WTC11 (cell line): Measurements from ENCODE around the gene MYH11. TPM values are rescaled to one million over a fixed set of nuclear protein-coding genes. Genes with fewer than 3 reads are reported as not detected.

Experiments
- ATAC-seq: fragments of 200-7000 bp; cut with Tn5 transposase; 2 replicates; pipeline ENCODE4 v1.10.0; 2021; ENCODE audit warnings: mild to moderate bottlenecking, moderate library complexity
- CTCF ChIA-PET: fragments of 300-600 bp; sonication (Branson Sonifier 250); formaldehyde crosslinking; loops from one replicate; lab custom pipeline; 2021; ENCODE audit warnings: antibody characterized with exemption; lab: Charles Lee
- POLR2A ChIA-PET: fragments of 350-600 bp; sonication (Branson Sonifier 250); formaldehyde crosslinking; loops from one replicate; lab custom pipeline; 2021; ENCODE audit warnings: antibody characterized with exemption; lab: Charles Lee
- DNase-seq: peaks from one replicate; pipeline ENCODE4 v3.0.0; 2021; ENCODE audit warnings: low spot score
- H3K27ac Mint-ChIP-seq: 2 replicates; pipeline ENCODE4 v1.8.0; 2021; ENCODE audit warnings: mixed read lengths
- H3K27me3 Mint-ChIP-seq: 2 replicates; pipeline ENCODE4 v1.8.0; 2021; ENCODE audit warnings: low read depth, mild to moderate bottlenecking, moderate library complexity, mixed read lengths
- H3K36me3 Mint-ChIP-seq: 2 replicates; pipeline ENCODE4 v1.8.0; 2021; ENCODE audit warnings: mixed read lengths
- H3K4me1 Mint-ChIP-seq: 2 replicates; pipeline ENCODE4 v1.8.0; 2022; ENCODE audit warnings: mixed read lengths
- H3K4me3 Mint-ChIP-seq: 2 replicates; pipeline ENCODE4 v1.8.0; 2021; ENCODE audit warnings: mild to moderate bottlenecking, moderate library complexity, mixed read lengths
- H3K9me3 Mint-ChIP-seq: 2 replicates; pipeline ENCODE4 v1.8.0; 2021; ENCODE audit warnings: mixed read lengths
- CREB1 ChIP-seq: sonication (generic); formaldehyde crosslinking; IDR thresholded peaks from 2 replicates; pipeline ENCODE4 v1.8.0; 2023; ENCODE audit warnings: mild to moderate bottlenecking, missing genetic modification reagents
- CREM ChIP-seq: sonication (generic); formaldehyde crosslinking; IDR thresholded peaks from 2 replicates; pipeline ENCODE4 v1.8.1; 2022; ENCODE audit warnings: mild to moderate bottlenecking, missing genetic modification reagents, moderate library complexity
- FOXK1 ChIP-seq: sonication (generic); formaldehyde crosslinking; IDR thresholded peaks from 2 replicates; pipeline ENCODE4 v1.8.0; 2022; ENCODE audit warnings: mild to moderate bottlenecking, moderate library complexity, missing genetic modification reagents
- GABPB1 ChIP-seq: sonication (generic); formaldehyde crosslinking; IDR thresholded peaks from 2 replicates; pipeline ENCODE4 v1.8.1; 2023; ENCODE audit warnings: mild to moderate bottlenecking, missing genetic modification reagents
- GRHL2 ChIP-seq: fragments of 250-450 bp; sonication (Bioruptor Pico); IDR thresholded peaks from 2 replicates; pipeline ENCODE4 v1.8.0; 2022; ENCODE audit warnings: mild to moderate bottlenecking, moderate library complexity; ENCODE audit not compliant: insufficient replicate concordance, severe bottlenecking
- IRF2 ChIP-seq: sonication (generic); formaldehyde crosslinking; IDR thresholded peaks from 2 replicates; pipeline ENCODE4 v1.8.0; 2022; ENCODE audit warnings: low read depth, missing genetic modification reagents, borderline replicate concordance
- KAT7 ChIP-seq: sonication (generic); formaldehyde crosslinking; IDR thresholded peaks from 2 replicates; pipeline ENCODE4 v1.8.1; 2023; ENCODE audit warnings: missing genetic modification reagents, mild to moderate bottlenecking, borderline replicate concordance
- MXD4 ChIP-seq: fragments of 250-450 bp; sonication (Bioruptor Pico); IDR thresholded peaks from 2 replicates; pipeline ENCODE4 v1.8.0; 2021; ENCODE audit warnings: mild to moderate bottlenecking, moderate library complexity, borderline replicate concordance
- MYBL2 ChIP-seq: sonication (generic); formaldehyde crosslinking; IDR thresholded peaks from 2 replicates; pipeline ENCODE4 v1.8.1; 2023; ENCODE audit warnings: mild to moderate bottlenecking, moderate library complexity, missing genetic modification reagents
- NFE2L1 ChIP-seq: sonication (generic); formaldehyde crosslinking; IDR thresholded peaks from 2 replicates; pipeline ENCODE4 v1.8.1; 2023; ENCODE audit warnings: missing genetic modification reagents
- RELA ChIP-seq: sonication (generic); formaldehyde crosslinking; IDR thresholded peaks from 2 replicates; pipeline ENCODE4 v1.8.1; 2022; ENCODE audit warnings: missing genetic modification reagents, mild to moderate bottlenecking, borderline replicate concordance
- RORB ChIP-seq: fragments of 250-450 bp; sonication (Bioruptor Pico); IDR thresholded peaks from 2 replicates; pipeline ENCODE4 v1.9.0; 2021; ENCODE audit warnings: mild to moderate bottlenecking
- ZNF232 ChIP-seq: sonication (generic); formaldehyde crosslinking; IDR thresholded peaks from 2 replicates; pipeline ENCODE4 v1.8.0; 2022; ENCODE audit warnings: mild to moderate bottlenecking, missing genetic modification reagents
- ZNF317 ChIP-seq: sonication (generic); formaldehyde crosslinking; IDR thresholded peaks from 2 replicates; pipeline ENCODE4 v1.8.1; 2023; ENCODE audit warnings: low read depth, mild to moderate bottlenecking, moderate library complexity, missing genetic modification reagents, borderline replicate concordance
- ZNF416 ChIP-seq: fragments of 250-450 bp; sonication (Bioruptor Pico); IDR thresholded peaks from 2 replicates; pipeline ENCODE4 v1.9.0; 2021; ENCODE audit warnings: mild to moderate bottlenecking, inconsistent platforms
- ZNF671 ChIP-seq: fragments of 250-450 bp; sonication (Bioruptor Pico); IDR thresholded peaks from 2 replicates; pipeline ENCODE4 v1.8.0; 2021; ENCODE audit warnings: mild to moderate bottlenecking
- total RNA-seq: library from RNA; stranded (reverse); gene quantifications from 3 replicates; pipeline ENCODE4 v1.2.3, GENCODE V29; 2021
- TF ChIP-seq, protein P1 (sequence below): sonication (generic); formaldehyde crosslinking; IDR thresholded peaks from 2 replicates; pipeline ENCODE4 v1.8.1; 2022; ENCODE audit warnings: mild to moderate bottlenecking, moderate library complexity, missing genetic modification reagents
- TF ChIP-seq, protein P2 (sequence below): sonication (generic); formaldehyde crosslinking; IDR thresholded peaks from 2 replicates; pipeline ENCODE4 v1.8.0; 2023; ENCODE audit warnings: missing genetic modification reagents, mild to moderate bottlenecking, borderline replicate concordance
- TF ChIP-seq, protein P3 (sequence below): fragments of 250-450 bp; sonication (Bioruptor Pico); conservative IDR thresholded peaks from 2 replicates; pipeline ENCODE4 v1.9.0; 2021; ENCODE audit warnings: mild to moderate bottlenecking
- TF ChIP-seq, protein P4 (sequence below): sonication (generic); formaldehyde crosslinking; IDR thresholded peaks from 2 replicates; pipeline ENCODE4 v1.8.0; 2023; ENCODE audit warnings: missing genetic modification reagents
- TF ChIP-seq, protein P5 (sequence below): sonication (generic); formaldehyde crosslinking; IDR thresholded peaks from 2 replicates; pipeline ENCODE4 v1.8.1; 2022; ENCODE audit warnings: low read depth, mild to moderate bottlenecking, moderate library complexity, missing genetic modification reagents, borderline replicate concordance
- TF ChIP-seq, protein P6 (sequence below): sonication (generic); formaldehyde crosslinking; IDR thresholded peaks from 2 replicates; pipeline ENCODE4 v1.8.1; 2023; ENCODE audit warnings: mild to moderate bottlenecking, missing genetic modification reagents, borderline replicate concordance

Gene MYH11
- total RNA-seq, 1 experiment from 2014 or later = 0.74 TPM

DNA sequence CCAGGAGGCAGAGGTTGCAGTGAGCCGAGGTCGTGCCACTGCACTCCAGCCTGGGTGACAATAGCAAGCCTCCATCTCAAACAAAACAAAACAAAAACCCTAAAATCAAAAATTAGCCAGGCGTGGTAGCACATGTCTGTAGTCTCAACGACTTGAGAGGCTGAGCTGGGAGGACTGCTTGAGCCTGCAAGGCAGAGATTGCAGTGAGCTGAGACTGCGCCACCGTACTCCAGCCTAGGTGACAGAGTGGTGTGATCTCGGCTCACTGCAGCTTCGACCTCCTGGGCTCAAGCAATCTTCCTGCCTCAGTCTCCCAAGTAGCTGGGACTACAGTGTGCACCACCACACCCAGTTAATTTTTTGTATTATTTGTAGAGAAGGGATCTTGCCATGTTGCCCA is 87.6 kb downstream of the MYH11 start (continued):
- TF ChIP-seq CREM (no peak), ZNF317 (CRISPR knock-in tag) (no peak), NFE2L1 (no peak), ZNF416 (CRISPR knock-in tag) (no peak), RORB (no peak), CREB1 (CRISPR knock-in tag) (no peak), MXD4 (CRISPR knock-in tag) (no peak)
- TF ChIP-seq, protein P1, sequence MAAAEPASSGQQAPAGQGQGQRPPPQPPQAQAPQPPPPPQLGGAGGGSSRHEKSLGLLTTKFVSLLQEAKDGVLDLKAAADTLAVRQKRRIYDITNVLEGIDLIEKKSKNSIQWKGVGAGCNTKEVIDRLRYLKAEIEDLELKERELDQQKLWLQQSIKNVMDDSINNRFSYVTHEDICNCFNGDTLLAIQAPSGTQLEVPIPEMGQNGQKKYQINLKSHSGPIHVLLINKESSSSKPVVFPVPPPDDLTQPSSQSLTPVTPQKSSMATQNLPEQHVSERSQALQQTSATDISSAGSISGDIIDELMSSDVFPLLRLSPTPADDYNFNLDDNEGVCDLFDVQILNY = no peak
- TF ChIP-seq, protein P2, sequence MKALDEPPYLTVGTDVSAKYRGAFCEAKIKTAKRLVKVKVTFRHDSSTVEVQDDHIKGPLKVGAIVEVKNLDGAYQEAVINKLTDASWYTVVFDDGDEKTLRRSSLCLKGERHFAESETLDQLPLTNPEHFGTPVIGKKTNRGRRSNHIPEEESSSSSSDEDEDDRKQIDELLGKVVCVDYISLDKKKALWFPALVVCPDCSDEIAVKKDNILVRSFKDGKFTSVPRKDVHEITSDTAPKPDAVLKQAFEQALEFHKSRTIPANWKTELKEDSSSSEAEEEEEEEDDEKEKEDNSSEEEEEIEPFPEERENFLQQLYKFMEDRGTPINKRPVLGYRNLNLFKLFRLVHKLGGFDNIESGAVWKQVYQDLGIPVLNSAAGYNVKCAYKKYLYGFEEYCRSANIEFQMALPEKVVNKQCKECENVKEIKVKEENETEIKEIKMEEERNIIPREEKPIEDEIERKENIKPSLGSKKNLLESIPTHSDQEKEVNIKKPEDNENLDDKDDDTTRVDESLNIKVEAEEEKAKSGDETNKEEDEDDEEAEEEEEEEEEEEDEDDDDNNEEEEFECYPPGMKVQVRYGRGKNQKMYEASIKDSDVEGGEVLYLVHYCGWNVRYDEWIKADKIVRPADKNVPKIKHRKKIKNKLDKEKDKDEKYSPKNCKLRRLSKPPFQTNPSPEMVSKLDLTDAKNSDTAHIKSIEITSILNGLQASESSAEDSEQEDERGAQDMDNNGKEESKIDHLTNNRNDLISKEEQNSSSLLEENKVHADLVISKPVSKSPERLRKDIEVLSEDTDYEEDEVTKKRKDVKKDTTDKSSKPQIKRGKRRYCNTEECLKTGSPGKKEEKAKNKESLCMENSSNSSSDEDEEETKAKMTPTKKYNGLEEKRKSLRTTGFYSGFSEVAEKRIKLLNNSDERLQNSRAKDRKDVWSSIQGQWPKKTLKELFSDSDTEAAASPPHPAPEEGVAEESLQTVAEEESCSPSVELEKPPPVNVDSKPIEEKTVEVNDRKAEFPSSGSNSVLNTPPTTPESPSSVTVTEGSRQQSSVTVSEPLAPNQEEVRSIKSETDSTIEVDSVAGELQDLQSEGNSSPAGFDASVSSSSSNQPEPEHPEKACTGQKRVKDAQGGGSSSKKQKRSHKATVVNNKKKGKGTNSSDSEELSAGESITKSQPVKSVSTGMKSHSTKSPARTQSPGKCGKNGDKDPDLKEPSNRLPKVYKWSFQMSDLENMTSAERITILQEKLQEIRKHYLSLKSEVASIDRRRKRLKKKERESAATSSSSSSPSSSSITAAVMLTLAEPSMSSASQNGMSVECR (CRISPR knock-in tag) = no peak

DNA sequence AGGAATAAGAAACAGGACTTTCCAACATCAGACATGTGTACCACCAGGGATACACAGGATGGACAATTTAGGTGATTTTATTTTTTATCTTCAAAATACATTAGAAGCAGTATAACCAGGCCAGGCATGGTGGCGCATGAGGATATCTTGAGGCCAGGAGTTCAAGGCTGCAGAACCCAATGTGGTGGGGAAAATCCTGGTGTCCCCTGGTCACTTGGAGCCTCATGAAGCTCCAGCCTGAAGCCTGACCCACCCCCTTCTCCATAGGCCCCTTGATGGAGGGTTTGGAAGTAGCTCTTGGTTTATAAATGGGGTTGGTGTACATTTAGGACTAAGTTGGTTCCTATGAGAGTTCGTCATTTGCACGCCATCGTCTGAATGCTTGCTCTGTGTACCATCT is 88.6 kb downstream of the MYH11 start:
- H3K4me3 Mint-ChIP-seq = no peak overlapping the region
- no peaks in the 10 kb centered on the region for H3K27me3 Mint-ChIP-seq
- DNase-seq = no peak
- no peaks in the 10 kb centered on the region for H3K36me3 Mint-ChIP-seq
- POLR2A ChIA-PET = no interaction called here
- H3K27ac Mint-ChIP-seq = no peak overlapping the region
- ATAC-seq = no peak
- CTCF ChIA-PET = interaction anchor here (0.6 to 1.4 kb wide), 3 partner anchors 55 to 426 kb away, joined by 3 to 6 read pairs (median 3); no protein-coding TSS in a partner anchor
- H3K4me1 Mint-ChIP-seq = no peaks in the 10 kb centered on the region
- H3K9me3 Mint-ChIP-seq = no peaks in the 10 kb centered on the region
- TF ChIP-seq GRHL2 (CRISPR knock-in tag) (no peak), CREB1 (CRISPR knock-in tag) (no peak), ZNF317 (CRISPR knock-in tag) (no peak), ZNF671 (CRISPR knock-in tag) (no peak), RELA (CRISPR knock-in tag) (no peak), ZNF416 (CRISPR knock-in tag) (no peak), KAT7 (CRISPR knock-in tag) (no peak), MYBL2 (no peak), IRF2 (CRISPR knock-in tag) (no peak), GABPB1 (CRISPR knock-in tag) (no peak), ZNF232 (CRISPR knock-in tag) (no peak), FOXK1 (no peak), CREM (no peak)
- TF ChIP-seq, protein P3, sequence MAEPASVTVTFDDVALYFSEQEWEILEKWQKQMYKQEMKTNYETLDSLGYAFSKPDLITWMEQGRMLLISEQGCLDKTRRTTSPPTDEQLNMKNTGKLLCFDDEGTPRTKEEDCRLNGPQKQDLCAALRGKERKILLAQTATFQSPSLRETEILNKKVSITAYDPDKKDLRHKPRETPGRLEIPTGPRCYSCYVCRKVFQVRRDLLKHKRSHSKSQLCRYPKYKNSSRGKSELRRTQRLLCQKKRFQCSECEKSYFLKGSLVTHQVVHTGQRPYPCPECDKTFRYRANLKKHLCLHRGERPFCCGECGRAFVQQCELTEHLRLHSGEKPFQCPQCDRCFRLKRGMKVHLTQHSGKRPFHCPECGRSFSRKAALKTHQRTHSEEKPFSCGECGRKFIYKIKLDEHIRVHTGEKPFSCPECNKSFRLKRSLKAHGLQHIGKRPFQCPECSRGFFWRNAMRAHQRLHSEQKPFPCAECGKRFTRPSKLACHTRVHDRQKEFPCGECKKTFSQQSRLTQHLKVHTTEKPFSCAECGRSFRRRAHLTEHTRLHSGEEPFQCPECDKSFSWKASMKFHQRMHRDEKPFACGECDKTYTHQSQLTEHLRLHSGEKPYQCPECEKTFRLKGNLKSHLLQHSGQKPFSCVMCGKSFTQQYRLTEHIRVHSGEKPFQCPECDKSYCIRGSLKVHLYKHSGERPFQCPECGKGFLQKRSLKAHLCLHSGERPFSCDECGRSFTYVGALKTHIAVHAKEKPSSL (CRISPR knock-in tag) = no peak
- TF ChIP-seq, protein P4, sequence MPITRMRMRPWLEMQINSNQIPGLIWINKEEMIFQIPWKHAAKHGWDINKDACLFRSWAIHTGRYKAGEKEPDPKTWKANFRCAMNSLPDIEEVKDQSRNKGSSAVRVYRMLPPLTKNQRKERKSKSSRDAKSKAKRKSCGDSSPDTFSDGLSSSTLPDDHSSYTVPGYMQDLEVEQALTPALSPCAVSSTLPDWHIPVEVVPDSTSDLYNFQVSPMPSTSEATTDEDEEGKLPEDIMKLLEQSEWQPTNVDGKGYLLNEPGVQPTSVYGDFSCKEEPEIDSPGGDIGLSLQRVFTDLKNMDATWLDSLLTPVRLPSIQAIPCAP = no peak
- TF ChIP-seq, protein P5, sequence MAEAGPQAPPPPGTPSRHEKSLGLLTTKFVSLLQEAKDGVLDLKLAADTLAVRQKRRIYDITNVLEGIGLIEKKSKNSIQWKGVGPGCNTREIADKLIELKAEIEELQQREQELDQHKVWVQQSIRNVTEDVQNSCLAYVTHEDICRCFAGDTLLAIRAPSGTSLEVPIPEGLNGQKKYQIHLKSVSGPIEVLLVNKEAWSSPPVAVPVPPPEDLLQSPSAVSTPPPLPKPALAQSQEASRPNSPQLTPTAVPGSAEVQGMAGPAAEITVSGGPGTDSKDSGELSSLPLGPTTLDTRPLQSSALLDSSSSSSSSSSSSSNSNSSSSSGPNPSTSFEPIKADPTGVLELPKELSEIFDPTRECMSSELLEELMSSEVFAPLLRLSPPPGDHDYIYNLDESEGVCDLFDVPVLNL (CRISPR knock-in tag) = no peak
- TF ChIP-seq, protein P6, sequence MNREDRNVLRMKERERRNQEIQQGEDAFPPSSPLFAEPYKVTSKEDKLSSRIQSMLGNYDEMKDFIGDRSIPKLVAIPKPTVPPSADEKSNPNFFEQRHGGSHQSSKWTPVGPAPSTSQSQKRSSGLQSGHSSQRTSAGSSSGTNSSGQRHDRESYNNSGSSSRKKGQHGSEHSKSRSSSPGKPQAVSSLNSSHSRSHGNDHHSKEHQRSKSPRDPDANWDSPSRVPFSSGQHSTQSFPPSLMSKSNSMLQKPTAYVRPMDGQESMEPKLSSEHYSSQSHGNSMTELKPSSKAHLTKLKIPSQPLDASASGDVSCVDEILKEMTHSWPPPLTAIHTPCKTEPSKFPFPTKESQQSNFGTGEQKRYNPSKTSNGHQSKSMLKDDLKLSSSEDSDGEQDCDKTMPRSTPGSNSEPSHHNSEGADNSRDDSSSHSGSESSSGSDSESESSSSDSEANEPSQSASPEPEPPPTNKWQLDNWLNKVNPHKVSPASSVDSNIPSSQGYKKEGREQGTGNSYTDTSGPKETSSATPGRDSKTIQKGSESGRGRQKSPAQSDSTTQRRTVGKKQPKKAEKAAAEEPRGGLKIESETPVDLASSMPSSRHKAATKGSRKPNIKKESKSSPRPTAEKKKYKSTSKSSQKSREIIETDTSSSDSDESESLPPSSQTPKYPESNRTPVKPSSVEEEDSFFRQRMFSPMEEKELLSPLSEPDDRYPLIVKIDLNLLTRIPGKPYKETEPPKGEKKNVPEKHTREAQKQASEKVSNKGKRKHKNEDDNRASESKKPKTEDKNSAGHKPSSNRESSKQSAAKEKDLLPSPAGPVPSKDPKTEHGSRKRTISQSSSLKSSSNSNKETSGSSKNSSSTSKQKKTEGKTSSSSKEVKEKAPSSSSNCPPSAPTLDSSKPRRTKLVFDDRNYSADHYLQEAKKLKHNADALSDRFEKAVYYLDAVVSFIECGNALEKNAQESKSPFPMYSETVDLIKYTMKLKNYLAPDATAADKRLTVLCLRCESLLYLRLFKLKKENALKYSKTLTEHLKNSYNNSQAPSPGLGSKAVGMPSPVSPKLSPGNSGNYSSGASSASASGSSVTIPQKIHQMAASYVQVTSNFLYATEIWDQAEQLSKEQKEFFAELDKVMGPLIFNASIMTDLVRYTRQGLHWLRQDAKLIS (CRISPR knock-in tag) = no peak
